HL-60/S4 treated with retinoic acid at 250 ng/mL for 4 days and 3 days (cell line): ENCODE results near the gene MLF1.
"Not testable (repeated sequence)": the region's sequence is repeated elsewhere in the genome, so short reads cannot be mapped to it uniquely, and the experiment has no call there.

ENCODE experiments used
- in situ Hi-C: fragments of 300-500 bp; cut with MboI; formaldehyde crosslinking; loops from 2 replicates; pipeline ENCODE4 v1.7.0; 2022; ENCODE audit warnings: low sequenced_read_pairs

Gene MLF1, protein sequence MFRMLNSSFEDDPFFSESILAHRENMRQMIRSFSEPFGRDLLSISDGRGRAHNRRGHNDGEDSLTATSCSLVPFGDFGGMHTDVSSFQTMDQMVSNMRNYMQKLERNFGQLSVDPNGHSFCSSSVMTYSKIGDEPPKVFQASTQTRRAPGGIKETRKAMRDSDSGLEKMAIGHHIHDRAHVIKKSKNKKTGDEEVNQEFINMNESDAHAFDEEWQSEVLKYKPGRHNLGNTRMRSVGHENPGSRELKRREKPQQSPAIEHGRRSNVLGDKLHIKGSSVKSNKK

DNA sequence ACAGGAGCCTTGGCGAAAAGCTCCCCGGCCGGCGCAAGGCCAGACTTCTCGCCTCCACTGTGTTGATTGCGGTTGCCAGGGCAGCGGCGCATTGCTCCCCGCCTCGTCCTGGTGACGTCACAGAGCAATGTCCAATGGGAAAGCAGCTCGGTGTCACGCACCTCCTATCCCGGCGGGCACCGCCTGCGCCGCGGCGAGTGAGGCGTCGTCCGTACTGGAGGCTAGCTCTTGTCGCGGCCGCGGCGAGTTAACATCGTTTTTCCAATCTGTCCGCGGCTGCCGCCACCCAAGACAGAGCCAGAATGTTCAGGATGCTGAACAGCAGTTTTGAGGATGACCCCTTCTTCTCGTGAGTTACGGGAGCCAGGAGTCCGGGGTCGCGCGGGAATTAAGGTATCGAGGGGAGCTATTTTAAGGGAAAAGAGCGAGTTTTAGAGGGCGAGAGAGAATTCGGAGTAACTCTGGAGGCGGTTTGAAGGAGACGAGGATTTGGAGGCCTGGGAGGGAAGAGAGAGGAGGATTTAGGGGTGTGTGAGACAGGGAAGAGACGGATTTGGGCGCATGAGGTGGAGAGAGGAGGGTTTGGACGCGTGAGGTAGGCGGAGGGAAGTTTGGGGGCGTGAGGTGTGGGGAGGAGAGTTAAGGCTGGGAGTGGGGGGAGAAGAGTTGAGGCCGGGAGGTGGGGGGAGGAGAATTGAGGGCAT, at the start of gene MLF1:
Gene MLF1, plus strand, starts transcription at position 196 of the 704 bp plus-strand sequence. Its CDS starts 107 bp downstream, at position 303.
- in situ Hi-C loops, result no loop called here

DNA sequence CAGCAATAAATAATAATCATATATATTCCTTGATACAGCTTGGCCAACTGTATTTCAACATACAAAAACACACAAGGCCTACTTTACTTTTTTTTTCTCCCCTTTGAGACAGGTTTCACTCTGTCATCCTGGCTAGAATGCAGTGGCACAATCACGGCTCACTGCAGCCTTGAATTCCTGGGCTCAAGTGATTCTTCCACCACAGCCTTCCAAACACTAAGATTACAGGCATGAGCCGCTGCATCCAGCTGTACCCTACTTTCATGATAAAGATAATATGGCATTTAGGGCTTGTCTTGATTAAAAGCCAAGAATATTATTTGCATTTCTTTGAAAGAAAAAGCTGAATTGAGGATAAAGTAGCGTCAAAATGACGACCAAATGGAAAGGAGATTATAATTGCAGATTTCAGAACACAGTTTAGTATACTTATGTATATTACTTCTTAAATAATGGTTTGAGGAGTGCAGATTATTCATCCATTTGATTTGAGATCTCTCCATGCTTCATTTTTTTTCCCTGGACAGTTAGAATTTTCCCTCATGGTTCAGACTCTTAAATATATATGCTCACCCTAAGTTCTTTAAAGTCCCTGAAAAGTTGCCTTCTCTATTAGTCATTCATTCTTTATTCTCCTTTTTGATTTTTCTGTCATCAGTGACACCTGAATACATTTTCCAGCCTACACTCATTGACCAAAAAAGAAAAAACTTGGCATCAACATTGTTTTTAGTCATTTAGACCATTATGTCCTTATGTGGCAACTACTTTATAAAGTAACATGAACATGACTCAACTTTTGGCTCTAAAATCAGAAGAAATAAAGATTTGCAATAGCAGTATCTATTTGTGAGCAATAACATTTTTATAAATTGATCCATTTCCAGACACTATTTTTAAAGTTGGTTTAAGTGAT, 48.5 kb upstream of the MLF1 start:
- in situ Hi-C loops, result no loop called here

DNA sequence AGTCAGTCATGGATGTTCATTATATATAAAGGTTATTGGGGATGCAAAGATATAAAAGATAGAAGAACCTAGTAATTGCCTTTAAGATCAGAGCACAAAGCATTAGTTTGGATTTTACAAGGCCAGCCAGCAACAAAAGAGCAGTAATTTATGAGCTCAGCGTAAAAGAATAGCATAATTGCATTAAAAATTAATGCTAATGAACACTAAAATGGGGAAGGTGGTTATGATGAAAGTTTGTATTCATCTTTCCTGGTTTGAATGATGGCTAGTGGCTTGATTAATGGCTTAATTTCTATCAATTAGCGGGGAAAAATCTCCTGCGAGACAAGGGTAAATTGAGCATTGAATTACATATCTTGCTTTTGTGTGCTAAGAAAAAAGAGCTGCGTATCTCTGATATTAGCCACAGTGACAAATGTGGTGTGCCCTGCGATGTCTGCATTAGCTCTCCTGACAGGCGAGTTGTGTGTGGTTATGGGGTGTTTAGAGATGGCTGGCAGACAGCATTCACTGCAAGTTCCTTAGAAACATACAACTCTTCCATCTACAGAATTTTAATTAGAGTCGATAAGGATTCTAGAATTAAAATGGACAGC, 42.8 kb upstream of the MLF1 start:
- in situ Hi-C loops, result no loop called here

DNA sequence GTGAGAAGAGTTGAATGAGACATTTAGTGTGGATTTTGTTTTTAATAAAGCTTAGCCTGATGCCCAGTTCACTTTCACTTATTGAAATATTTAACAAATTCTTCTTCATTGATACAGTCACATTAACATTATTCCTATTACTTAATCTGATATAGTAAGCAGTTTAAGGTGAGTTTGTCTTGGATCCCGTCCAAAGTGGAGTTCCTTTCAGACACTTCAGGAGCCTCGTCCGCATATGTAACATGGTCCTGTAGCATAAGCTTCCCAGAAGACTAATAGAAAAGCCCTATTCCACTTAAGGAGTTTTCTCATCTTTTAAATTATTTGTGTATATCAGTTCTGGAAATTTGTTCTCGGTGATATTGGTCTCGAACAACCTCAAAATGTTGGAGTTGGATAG, 39.7 kb upstream of the MLF1 start:
- in situ Hi-C loops, result no loop called here

DNA sequence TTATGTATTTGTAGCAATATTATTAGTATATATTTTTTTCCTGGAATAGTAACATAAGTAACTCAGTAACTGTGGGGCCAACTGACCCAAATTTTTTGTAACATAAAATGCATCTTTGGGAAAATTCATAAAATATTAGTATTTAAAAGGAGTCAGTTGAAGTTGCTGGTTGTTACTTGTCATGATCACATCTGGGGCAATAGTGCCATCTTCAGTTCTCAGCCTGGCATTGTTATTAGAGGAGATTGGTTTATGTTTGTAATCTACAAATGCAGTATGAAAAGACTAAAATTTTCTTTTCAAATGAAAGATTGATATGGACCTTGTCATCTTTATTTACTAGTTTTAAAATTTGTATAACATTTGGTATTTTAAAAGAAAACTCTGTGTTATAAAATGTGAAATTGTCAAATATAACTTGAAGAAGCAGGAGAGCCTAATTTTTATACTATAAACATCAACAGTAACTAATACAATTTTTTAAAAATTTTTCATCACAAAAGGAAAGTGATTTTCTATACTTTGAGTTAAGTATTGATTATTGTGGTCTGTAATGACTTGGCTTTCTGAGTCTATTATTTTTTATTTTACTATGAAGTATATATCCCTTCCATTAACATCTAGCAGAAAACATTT, 38.8 kb upstream of the MLF1 start:
- in situ Hi-C loops, result no loop called here

DNA sequence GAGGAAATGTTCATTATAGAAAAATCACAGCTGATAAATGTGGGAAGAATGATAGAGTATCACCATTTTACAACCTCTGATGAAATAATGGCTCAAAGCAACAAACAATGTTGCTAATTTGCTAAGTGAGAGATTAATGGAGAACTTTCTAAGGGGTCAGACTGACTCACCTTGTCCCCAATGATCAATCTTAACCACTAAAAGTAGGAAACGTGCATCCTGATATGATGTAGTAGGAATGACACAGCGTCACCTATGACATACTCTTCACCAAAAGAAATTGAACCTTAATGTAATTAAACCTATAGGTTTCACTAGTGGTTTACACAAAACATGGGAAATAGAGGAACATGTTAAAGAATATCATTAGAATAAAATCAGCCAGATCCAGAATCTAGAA, 35.1 kb upstream of the MLF1 start:
- in situ Hi-C loops, result no loop called here

DNA sequence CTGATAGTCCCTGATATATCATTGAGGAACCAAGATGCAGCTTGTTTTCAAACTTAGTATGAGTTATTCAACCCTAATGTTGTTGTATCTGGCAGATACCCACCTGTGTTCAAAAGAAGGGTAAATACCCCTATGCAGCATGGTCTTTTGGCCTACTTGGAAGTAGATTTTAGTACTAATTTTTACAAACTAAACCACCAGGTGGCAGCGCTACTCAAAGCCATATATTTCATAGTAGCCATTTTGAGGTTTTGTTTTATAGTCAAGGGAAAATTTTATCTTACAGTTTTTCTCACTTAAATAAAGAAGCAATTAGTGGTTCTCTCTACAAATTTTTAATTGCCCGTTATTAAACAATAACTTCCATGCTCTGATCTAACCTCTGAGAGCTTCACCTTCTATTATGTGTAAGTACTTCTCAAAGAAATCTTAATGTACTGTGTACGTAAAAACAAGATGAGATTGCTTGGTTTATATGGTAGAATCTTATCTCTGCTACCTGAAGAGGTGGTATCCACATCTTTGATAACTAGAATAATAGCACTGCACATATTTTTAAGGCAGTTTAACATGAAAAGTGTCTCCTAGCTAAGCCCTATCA, 31.5 kb upstream of the MLF1 start:
- in situ Hi-C loops, result no loop called here

DNA sequence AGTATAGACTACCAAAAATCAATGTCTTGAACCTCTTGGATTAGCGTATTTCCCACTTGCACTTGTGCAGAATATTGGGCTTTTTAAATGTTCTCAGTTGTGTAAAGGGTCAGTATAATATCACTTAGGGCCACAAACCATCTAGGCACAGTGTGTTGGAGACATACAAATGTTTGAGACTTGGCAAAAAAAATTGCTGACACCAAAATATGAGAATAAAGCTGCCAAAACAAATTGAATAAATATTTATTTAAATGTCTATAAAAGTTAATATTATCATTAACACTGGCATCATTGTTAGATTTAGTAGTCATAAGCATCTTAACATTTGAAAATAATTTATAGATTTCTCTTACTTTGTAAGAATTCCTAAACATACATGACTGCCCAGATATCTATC, 30.9 kb upstream of the MLF1 start:
- in situ Hi-C loops, result no loop called here

DNA sequence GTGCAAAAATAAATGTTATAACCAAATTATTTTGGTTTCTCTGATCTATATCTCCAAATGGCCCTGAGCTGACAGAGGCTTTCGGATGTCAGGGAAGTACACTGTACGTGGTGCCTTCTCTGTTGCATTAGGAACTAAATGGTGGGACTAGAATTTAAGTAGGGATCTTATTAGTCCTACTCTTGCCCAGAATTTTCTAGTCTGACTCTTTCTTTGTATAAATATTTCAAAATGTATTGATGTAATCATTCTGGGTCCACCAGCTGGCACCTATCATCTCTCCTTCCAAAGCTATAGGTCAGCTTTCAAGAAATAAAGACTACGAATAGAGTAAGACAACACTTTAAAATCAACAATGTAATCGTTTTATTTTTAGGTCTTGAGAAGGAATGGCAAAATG, 22.3 kb upstream of the MLF1 start:
- in situ Hi-C loops, result no loop called here

DNA sequence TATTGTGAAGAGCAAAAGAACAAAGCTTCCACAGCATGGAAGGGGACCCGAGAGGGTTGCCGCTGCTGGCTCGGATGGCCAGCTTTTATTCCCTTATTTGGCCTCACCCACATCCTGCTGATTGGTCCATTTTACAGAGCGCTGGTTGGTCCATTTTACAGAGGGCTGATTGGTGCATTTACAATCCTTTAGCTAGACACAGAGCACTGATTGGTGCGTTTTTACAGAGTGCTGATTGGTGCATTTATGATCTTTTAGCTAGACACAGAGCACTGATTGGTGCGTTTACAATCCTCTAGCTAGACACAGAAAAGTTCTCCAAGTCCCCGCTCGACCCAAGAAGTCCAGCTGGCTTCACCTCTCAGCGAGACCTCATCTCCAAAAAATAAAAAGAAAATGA, 21.1 kb upstream of the MLF1 start:
- in situ Hi-C loops, result not testable (repeated sequence)

DNA sequence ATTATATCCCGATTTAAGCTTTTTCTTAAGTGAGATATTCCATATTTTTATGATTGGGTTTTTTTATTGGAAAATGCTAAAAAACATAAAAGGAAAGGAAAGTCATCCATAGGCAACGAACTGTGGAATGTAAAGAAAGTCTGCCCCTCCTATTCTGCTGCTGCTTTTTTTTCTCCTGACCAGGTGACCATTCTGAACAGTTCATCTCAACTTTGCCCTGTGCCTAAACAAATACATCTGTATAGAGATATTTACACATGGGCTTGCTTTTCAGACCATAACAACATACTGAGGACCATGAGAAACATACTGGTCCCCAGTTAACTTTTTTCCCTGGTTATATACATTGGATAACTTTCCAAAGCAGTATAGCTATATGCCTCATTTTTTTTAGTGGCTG, 18.9 kb upstream of the MLF1 start:
- in situ Hi-C loops, result no loop called here

DNA sequence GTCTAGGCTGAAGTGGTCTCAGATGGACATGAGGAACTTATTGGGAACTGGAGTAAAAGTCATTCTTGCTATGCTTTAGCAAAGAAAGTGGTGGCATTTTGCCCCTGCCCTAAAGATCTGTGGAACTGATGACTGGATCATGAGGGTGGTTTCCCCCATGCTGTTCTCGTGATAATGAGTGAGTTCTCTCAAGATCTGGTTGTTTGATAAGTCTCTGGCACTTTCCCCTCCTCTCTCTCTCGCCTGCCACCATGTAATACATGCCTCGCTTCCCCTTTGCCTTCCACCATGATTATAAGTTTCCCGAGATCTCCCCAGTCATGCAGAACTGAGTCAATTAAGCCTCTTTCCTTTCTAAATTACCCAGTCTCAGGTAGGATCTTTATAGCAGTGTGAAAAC, 11.5 kb upstream of the MLF1 start:
- in situ Hi-C loops, result no loop called here

DNA sequence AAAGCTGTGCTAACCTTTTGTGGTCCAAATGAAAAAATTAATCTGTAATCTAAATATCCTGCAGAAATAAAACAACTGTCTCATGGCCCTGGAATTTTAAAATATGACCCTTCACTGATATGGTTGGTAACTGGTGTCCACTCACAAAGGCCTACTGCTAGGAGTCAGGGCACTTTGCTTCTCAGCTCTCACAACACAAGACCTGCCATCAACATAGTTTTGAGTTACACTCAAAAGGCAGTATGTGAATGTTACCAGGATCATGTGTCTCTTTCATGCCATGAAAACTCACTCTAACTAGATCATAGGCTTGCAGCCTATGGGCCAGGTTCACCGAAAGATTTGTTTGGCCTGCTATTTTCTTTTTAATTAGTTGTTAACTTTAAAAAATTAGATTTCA, 10.0 kb upstream of the MLF1 start:
- in situ Hi-C loops, result no loop called here

DNA sequence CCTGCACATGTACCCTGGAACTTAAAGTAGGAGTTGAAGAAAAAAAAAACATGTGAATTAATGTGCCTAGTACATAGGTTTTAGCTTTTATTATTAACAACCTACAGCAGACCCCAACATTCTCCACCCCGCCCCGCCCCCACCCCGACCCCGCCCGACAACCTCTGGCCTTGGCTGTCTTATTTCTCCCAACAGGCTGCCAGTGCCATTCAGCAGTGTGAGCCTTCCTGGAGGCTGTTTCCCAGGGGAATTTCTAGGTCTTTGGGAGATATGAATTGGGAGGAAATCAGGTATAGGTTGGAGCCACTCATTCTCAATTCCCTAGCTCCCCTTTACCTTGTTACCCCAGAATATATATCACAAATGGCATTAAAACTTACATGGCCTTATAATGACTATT, 8.3 kb upstream of the MLF1 start:
- in situ Hi-C loops, result no loop called here

DNA sequence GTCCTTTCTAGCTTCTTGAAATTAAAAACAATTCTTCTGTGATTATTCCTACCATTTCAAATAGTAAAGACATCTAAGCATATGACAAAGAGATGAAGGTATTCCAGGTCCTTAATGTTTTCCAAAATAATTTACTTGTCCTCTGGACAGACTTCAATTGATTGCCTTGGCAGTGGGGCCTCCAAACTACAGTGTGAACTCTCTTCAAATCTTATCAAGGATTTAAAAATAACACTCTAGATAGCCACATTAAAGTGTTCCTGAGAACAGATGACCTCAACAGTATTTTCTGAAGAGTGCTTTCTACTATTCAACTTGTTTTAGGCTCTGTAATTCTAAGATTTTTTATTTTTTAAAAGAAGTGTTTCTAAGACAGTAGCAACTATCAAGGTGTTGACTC, 7.9 kb upstream of the MLF1 start:
- in situ Hi-C loops, result no loop called here

DNA sequence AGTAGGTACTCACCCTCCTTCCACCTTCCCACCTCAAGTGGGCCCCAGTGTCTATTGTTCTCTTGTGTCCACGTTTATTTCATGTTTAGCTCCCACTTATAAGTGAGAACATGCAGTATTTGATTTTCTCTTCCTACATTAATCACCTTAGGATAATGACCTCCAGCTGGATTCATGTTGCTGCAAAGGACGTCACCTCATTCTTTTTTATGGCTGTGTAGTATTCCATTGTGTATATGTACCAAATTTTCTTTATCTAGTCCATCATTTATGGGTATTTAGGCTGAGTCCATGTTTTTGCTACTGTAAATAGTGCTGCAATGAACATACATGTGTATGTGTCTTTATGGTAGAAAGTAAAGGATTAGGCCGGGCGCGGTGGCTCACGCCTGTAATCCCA, 5.9 kb upstream of the MLF1 start:
- in situ Hi-C loops, result no loop called here

DNA sequence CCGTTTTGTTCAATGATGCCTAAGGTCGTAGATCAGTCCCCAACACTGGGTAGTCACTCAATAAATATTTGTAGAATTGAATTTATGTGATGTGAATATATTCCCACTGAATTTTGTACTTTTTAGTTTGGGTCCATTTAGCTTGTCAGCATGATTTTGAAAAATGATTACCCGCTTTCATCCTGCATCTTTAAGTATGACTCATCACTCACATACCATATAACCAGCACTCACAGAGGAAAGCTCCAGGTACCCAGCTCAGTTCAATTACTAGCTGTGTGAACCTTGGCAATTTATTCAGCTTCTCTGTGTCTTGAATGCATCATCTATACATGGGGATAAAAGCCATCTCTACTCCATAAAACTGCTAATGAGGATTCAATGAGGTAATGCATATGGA, 2.2 kb upstream of the MLF1 start:
- in situ Hi-C loops, result no loop called here

DNA sequence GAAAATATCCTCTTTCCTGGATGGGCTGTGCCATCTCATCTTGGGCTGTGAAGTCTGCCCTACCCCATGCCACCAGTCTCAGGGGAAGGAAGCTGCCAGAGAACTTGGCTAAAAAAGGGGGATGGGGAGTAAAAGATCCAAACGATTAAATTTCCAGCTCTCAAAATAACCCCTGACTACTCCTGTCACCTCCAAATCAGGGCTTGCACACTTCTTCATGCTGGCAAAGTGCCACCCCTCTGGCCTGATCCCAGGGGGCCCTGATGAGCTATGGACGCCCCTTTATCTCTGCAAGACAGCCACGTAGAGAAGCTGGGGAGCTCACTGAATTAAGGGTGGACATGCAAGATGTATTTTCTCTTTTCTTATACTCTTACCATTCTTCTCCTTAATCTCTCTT, 1.2 kb upstream of the MLF1 start:
- in situ Hi-C loops, result no loop called here

DNA sequence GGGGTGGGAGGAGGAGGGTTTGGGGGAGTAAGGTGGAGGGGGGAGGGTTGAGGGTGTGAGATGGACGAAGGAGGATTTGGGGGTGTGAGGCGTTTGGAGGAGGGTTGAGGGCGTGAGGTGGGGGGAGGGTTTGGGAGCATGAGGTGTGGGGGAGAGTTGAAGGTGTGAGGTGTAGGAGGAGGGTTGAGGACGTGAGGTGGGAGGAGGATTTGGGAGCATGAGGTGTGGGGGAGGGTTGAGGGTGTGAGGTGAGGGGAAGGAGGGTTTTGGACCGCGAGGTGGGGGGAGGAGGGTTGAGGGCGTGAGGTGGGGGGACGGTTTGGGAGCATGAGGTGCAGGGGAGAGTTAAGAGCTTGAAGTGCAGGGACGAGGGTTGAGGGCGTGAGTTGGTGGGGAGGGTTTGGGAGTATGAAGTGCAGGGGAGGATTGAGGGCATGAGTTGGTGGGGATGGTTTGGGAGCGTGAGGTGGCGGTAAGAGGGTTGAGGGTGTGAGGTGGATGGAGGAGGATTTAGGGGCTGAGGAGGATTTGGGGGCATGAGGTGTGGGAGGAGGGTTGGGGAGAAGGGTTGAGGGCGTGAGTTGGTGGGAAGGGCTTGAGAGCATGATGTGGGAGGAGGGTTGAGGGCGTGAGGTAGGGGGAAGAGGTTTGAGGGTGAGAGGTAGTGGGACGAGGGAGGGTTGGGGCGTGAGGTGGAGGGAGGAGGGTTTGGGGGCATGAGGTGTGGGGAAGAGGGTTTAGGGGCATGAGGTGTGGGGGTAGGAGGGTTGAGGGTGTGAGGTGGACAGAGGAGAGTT, 1.2 kb downstream of the MLF1 start:
- in situ Hi-C loops, result no loop called here

DNA sequence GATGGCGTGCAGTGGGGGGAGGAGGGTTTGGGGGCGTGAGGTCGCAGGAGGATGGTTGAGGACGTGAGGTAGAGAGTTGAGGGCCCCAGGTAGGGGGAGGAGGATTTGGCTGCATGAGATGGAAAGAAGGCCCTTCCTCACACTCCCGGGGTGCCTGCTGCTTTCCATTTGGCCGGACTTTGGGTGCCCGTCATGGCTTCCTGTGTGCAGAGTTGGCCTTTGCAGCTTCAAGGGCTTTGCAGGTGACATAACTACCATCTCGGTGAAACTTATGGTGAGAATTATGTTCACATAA, 1.7 kb downstream of the MLF1 start:
- in situ Hi-C loops, result no loop called here
